OCI-LY7 (cell line): ENCODE measurements around the gene SLC44A4. TPM values are rescaled to one million over a fixed set of nuclear protein-coding genes. Genes with fewer than 3 reads are reported as not detected.
"Not testable (repeated sequence)": the region's sequence is repeated elsewhere in the genome, so short reads cannot be mapped to it uniquely, and the experiment has no call there.

Experiments used
- BruUV-seq: library from RNA; stranded (reverse); fragments of 400-500 nt; replicated peaks from 2 replicates; lab custom pipeline; 2021; lab: Mats Ljungman, UMichigan
- CTCF ChIA-PET: fragments of 300-600 bp; sonication (Branson Sonifier 250); formaldehyde crosslinking; loops from one replicate; lab custom pipeline; 2022; ENCODE audit warnings: antibody characterized with exemption; ENCODE audit not compliant: unreplicated experiment; lab: Charles Lee
- POLR2A ChIA-PET: fragments of 300-600 bp; sonication (Branson Sonifier 250); formaldehyde crosslinking; loops from one replicate; lab custom pipeline; 2022; ENCODE audit warnings: antibody characterized with exemption; lab: Charles Lee
- DNase-seq: peaks from one replicate; pipeline ENCODE4 v3.0.0-alpha.2; 2015; ENCODE audit warnings: low spot score
- H2AFZ ChIP-seq: fragments of 200-600 bp; sonication (generic), shearing (Covaris generic); 2 replicates; pipeline ENCODE4 v1.6.1; 2014; ENCODE audit warnings: mild to moderate bottlenecking, antibody characterized with exemption, low read length, moderate library complexity
- H3K27ac ChIP-seq: fragments of 200-600 bp; sonication (generic); 2 replicates; pipeline ENCODE4 v1.5.1; 2014; ENCODE audit warnings: mixed run types, low read depth, mild to moderate bottlenecking, moderate library complexity, low read length, inconsistent platforms; ENCODE audit not compliant: poor library complexity, severe bottlenecking
- H3K36me3 ChIP-seq: fragments of 200-600 bp; sonication (generic); 2 replicates; pipeline ENCODE4 v1.6.1; 2014; ENCODE audit warnings: mild to moderate bottlenecking, antibody characterized with exemption, low read length, moderate library complexity, mixed read lengths; ENCODE audit not compliant: insufficient read depth
- H3K4me1 ChIP-seq: fragments of 200-600 bp; sonication (generic); 2 replicates; pipeline ENCODE4 v1.5.1; 2014; ENCODE audit warnings: mild to moderate bottlenecking, low read length; ENCODE audit not compliant: insufficient read depth, poor library complexity, severe bottlenecking
- H3K4me2 ChIP-seq: fragments of 200-600 bp; sonication (generic); 2 replicates; pipeline ENCODE4 v1.6.1; 2014; ENCODE audit warnings: mild to moderate bottlenecking, low read length
- H3K4me3 ChIP-seq: fragments of 200-600 bp; sonication (generic); 2 replicates; pipeline ENCODE4 v1.5.1; 2014; ENCODE audit warnings: mild to moderate bottlenecking, low read depth, low read length; ENCODE audit not compliant: poor library complexity, severe bottlenecking
- H3K79me2 ChIP-seq: fragments of 200-600 bp; sonication (generic); 2 replicates; pipeline ENCODE4 v1.6.1; 2016; ENCODE audit warnings: low read depth, mild to moderate bottlenecking, low read length, moderate library complexity, mixed read lengths; ENCODE audit not compliant: insufficient read depth
- H3K9me2 ChIP-seq: fragments of 200-600 bp; sonication (generic); 2 replicates; pipeline ENCODE4 v1.6.1; 2016; ENCODE audit warnings: mild to moderate bottlenecking, low read length, mixed read lengths; ENCODE audit not compliant: insufficient read depth
- H3K9me3 ChIP-seq: fragments of 200-600 bp; sonication (generic); 2 replicates; pipeline ENCODE4 v1.6.1; 2014; ENCODE audit warnings: mild to moderate bottlenecking, mixed run types, low read length, mixed read lengths
- H4K20me1 ChIP-seq: fragments of 200-600 bp; sonication (generic); 2 replicates; pipeline ENCODE4 v1.6.1; 2014; ENCODE audit warnings: mild to moderate bottlenecking, antibody characterized with exemption, low read length, moderate library complexity, mixed read lengths; ENCODE audit not compliant: insufficient read depth
- EZH2phosphoT487 ChIP-seq: fragments of 200-600 bp; sonication (generic); IDR thresholded peaks from 2 replicates; pipeline ENCODE4 v1.6.1; 2018; ENCODE audit warnings: low read depth, borderline replicate concordance, mild to moderate bottlenecking, mixed run types, antibody characterized with exemption, low read length, moderate library complexity, mixed read lengths
- intact Hi-C: fragments of 100-400 bp; cut with micrococcal nuclease; formaldehyde crosslinking; loops from one replicate; pipeline ENCODE4 v1.10.0; 2022; ENCODE audit not compliant: unreplicated experiment
- total RNA-seq, 2 experiments: library from RNA; depleted of rRNA in 1 of 2; stranded (reverse); fragments of >200 nt in 1 of 2; shearing (Covaris generic) in 1 of 2; gene quantifications; 2 replicates each; pipeline ENCODE4 v1.2.3, GENCODE V29; 2014 to 2022
- TF ChIP-seq, protein P1 (sequence below): fragments of 200-600 bp; sonication (generic); conservative IDR thresholded peaks from 2 replicates; pipeline ENCODE4 v1.5.1; 2014; ENCODE audit warnings: mild to moderate bottlenecking, antibody characterized with exemption, low read length, moderate library complexity, mixed read lengths

SLC44A4 gene
- total RNA-seq, 2 experiments from 2014 or later: not detected

DNA sequence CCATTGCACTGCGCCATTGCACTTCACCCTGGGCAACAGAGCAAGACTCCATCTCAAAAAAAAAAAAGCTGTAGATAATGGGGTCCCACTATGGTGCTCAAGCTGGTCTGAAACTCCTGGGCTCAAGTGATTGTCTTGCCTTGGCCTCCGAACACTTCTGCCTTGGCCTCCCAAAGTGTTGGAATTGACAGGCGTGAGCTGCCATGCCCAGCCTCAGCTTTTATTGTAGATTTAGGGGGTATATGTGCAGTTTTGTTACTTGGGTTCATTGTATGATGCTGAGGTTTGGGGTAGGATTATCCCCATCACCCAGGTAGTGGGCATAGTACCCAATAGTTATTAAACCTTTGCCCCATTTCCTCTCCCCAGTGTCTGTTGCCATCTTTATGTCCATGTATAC lies 39.8 kb downstream of the SLC44A4 start:
- Histone ChIP-seq H3K4me3 (peak overlapping the region; percentile 99), H3K36me3 (peaks cover 73% of the 10 kb centered on the region)

DNA sequence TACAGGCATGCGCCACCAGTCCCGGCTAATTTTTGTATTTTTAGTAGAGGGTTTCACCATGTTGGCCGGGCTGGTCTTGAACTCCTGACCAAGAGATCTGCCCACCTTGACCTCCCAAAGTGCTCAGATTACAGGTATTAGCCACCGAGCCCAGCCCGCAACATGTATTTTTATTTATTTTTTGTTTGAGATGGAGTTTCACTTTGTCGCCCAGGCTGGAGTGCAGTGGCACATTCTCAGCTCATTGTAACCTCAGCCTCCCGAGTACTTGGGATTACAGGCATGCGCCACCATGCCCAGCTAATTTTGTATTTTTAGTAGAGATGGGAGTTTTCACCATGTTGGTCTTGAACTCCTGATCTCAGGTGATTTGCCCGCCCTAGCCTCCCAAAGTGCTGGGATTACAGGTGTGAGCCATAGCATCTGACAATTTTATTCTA lies 40.7 kb downstream of the SLC44A4 start:
- H3K79me2 ChIP-seq: peaks cover 63% of the 10 kb centered on the region
- not testable (repeated sequence) for BruUV-seq
- H3K4me3 ChIP-seq: peak overlapping the region; percentile 99

More for the DNA sequence above, 39.8 kb downstream of the SLC44A4 start:
- no peak for TF ChIP-seq EZH2phosphoT487
- Histone ChIP-seq H3K4me2 (peak overlapping the region; percentile 96), H3K9me2 (no peaks in the 10 kb centered on the region), H4K20me1 (peaks cover 39% of the 10 kb centered on the region), H2AFZ (no peak overlapping the region), H3K9me3 (no peaks in the 10 kb centered on the region), H3K4me1 (peaks cover 32% of the 10 kb centered on the region), H3K79me2 (peaks cover 55% of the 10 kb centered on the region), H3K27ac (no peak overlapping the region)
- CTCF ChIA-PET: interaction anchor here (0.6 kb wide), 1 partner anchor 1181 kb away, joined by 3 read pairs; no protein-coding TSS in a partner anchor
- no peak for DNase-seq
- BruUV-seq: no TSS peak
- intact Hi-C loops: loop anchor here (10.0 kb wide), 1 partner anchor 344 kb away; the partner anchor contains the start of gene MICB
- POLR2A ChIA-PET: interaction anchor here (0.7 to 1.6 kb wide), 5 partner anchors 9 to 100 kb away, joined by 3 to 7 read pairs (median 3); partner anchors contain the start of genes HSPA1B and NEU1

DNA sequence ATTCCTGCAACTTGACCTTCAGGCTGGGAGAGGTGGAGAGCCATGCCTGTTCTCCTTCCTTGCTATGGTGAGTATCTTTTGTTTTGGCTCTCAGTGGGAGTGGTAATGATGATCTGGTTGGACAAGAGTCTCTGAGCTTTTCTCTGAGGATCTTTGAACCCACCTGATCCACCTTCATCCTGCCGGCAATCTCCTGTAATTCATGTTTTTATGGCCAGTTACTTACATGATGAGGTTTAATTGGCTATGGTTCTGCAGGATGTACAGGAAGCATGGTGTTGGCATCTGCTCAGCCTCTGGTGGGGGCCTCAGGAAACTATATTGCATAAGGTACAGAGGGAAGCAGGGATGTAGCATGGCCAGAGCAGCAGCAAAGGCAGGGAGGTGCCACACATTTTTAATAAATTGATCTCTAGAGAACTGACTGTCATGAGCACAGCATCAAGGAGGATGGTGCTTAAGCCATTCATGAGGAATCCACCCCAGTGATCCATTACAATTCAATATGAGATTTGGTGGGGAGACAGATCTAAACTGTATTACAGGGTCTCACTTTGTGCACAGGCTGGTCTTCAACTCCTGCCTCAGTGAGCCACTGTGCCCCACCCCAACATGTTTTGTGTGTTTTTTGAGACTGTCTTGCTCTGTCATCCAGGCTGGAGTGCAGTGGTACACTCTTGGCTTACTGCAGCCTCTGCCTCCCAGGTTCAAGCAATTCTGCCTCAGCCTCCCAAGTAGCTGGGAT lies 41.3 kb downstream of the SLC44A4 start:
- H2AFZ ChIP-seq: no peak overlapping the region
- peak overlapping the region; percentile 95 for H3K27ac ChIP-seq
- H3K4me1 ChIP-seq: peaks cover 46% of the 10 kb centered on the region
- peaks cover 39% of the 10 kb centered on the region for H4K20me1 ChIP-seq
- BruUV-seq: no TSS peak
- H3K4me3 ChIP-seq: peak overlapping the region; percentile 99
- CTCF ChIA-PET: no interaction called here
- peak overlapping the region; percentile 96 for H3K4me2 ChIP-seq
- H3K79me2 ChIP-seq: peaks cover 67% of the 10 kb centered on the region
- no peaks in the 10 kb centered on the region for H3K9me3 ChIP-seq
- intact Hi-C loops: loop anchor here (10.0 kb wide), 1 partner anchor 343 kb away; the partner anchor contains the start of gene MICB
- H3K36me3 ChIP-seq: peaks cover 73% of the 10 kb centered on the region
- TF ChIP-seq EZH2phosphoT487: no peak
- TF ChIP-seq, protein P1, sequence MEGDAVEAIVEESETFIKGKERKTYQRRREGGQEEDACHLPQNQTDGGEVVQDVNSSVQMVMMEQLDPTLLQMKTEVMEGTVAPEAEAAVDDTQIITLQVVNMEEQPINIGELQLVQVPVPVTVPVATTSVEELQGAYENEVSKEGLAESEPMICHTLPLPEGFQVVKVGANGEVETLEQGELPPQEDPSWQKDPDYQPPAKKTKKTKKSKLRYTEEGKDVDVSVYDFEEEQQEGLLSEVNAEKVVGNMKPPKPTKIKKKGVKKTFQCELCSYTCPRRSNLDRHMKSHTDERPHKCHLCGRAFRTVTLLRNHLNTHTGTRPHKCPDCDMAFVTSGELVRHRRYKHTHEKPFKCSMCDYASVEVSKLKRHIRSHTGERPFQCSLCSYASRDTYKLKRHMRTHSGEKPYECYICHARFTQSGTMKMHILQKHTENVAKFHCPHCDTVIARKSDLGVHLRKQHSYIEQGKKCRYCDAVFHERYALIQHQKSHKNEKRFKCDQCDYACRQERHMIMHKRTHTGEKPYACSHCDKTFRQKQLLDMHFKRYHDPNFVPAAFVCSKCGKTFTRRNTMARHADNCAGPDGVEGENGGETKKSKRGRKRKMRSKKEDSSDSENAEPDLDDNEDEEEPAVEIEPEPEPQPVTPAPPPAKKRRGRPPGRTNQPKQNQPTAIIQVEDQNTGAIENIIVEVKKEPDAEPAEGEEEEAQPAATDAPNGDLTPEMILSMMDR: no peak
- no peaks in the 10 kb centered on the region for H3K9me2 ChIP-seq
- peak; percentile 27 for DNase-seq
- POLR2A ChIA-PET: interaction anchor here (0.6 to 1.1 kb wide), 2 partner anchors 99 to 275 kb away, joined by 3 read pairs; no protein-coding TSS in a partner anchor

More for the DNA sequence above, 40.7 kb downstream of the SLC44A4 start:
- peak overlapping the region; percentile 96 for H3K4me2 ChIP-seq
- H2AFZ ChIP-seq, H3K9me3 ChIP-seq, DNase-seq, H3K9me2 ChIP-seq, CTCF ChIA-PET: not testable (repeated sequence)
- intact Hi-C loops: loop anchor here (10.0 kb wide), 1 partner anchor 343 kb away; the partner anchor contains the start of gene MICB
- POLR2A ChIA-PET: interaction anchor here (1.1 to 1.6 kb wide), 3 partner anchors 11 to 100 kb away, joined by 3 to 7 read pairs (median 4); partner anchors contain the start of genes HSPA1B and NEU1
- peaks cover 39% of the 10 kb centered on the region for H4K20me1 ChIP-seq
- peaks cover 73% of the 10 kb centered on the region for H3K36me3 ChIP-seq
- H3K27ac ChIP-seq: peak overlapping the region; percentile 95
- H3K4me1 ChIP-seq: peaks cover 41% of the 10 kb centered on the region
